ENCODE data around the gene HMGB4. TPM values are rescaled to one million over a fixed set of nuclear protein-coding genes. Genes with fewer than 3 reads are reported as not detected.

The HMGB4 gene
- total and polyA plus RNA-seq, 2 of the 4 experiments (the other 2 are of a cell fraction), result not detected

DNA sequence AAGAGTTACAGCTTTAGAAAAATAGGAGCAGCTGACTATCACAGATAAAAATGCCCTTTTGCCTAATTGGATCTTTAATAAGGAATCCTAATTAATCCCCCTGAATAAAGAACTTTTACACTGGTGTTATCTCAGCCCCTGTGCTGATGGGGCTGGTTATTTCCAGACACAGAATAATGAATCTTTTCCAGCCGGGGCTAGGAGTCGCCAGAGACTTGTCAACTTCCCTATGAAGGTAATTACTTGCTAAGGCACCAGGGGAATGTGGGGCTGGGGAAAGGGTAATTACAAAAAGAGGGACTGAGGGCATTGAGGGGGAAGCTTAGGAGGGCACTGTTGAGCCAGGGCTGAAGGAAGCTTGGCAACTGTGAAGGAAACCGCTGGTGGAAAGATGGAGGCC, 34.5 kb downstream of the HMGB4 start:
- DNase-seq, result no peak
- TF ChIP-seq FOS (IDR thresholded peaks at IDR 0.05; ENCODE audit: low read depth, low read length), result no peak
- no peak for TF ChIP-seq POLR2A (IDR thresholded peaks at IDR 0.05; ENCODE audit: low read depth, low read length)
- no peak for TF ChIP-seq MAFK (IDR thresholded peaks at IDR 0.05; ENCODE audit: low read depth, low read length)
- no peak for TF ChIP-seq CEBPB (IDR thresholded peaks at IDR 0.05; ENCODE audit: low read depth, low read length)
- no peak for TF ChIP-seq BHLHE40 (IDR thresholded peaks at IDR 0.05; ENCODE audit: low read depth, low read length)
- TF ChIP-seq MXI1 (IDR thresholded peaks at IDR 0.05; ENCODE audit: borderline replicate concordance, low read depth, low read length), result no peak
- TF ChIP-seq RFX5 (IDR thresholded peaks at IDR 0.05; ENCODE audit: low read depth, low read length), result no peak
- no peak for TF ChIP-seq CHD1 (IDR thresholded peaks at IDR 0.05; ENCODE audit: low read depth, low read length)
- no peak for TF ChIP-seq RCOR1 (IDR thresholded peaks at IDR 0.05; ENCODE audit: insufficient replicate concordance, low read length)
- no peak for TF ChIP-seq SMC3 (IDR thresholded peaks at IDR 0.05; ENCODE audit: low read depth, low read length)
- TF ChIP-seq NFE2L2 (IDR thresholded peaks at IDR 0.05; ENCODE audit: low read depth, low read length), result no peak
- TF ChIP-seq, protein P1, sequence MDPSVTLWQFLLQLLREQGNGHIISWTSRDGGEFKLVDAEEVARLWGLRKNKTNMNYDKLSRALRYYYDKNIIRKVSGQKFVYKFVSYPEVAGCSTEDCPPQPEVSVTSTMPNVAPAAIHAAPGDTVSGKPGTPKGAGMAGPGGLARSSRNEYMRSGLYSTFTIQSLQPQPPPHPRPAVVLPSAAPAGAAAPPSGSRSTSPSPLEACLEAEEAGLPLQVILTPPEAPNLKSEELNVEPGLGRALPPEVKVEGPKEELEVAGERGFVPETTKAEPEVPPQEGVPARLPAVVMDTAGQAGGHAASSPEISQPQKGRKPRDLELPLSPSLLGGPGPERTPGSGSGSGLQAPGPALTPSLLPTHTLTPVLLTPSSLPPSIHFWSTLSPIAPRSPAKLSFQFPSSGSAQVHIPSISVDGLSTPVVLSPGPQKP (IDR thresholded peaks at IDR 0.05; ENCODE audit: borderline replicate concordance, low read depth, low read length), result no peak
- TF ChIP-seq, protein P2, sequence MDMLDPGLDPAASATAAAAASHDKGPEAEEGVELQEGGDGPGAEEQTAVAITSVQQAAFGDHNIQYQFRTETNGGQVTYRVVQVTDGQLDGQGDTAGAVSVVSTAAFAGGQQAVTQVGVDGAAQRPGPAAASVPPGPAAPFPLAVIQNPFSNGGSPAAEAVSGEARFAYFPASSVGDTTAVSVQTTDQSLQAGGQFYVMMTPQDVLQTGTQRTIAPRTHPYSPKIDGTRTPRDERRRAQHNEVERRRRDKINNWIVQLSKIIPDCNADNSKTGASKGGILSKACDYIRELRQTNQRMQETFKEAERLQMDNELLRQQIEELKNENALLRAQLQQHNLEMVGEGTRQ (IDR thresholded peaks at IDR 0.05; ENCODE audit: low read depth, low read length), result no peak
- no peak for TF ChIP-seq RAD21 (IDR thresholded peaks at IDR 0.05; ENCODE audit: low read length)
- TF ChIP-seq, protein P3, sequence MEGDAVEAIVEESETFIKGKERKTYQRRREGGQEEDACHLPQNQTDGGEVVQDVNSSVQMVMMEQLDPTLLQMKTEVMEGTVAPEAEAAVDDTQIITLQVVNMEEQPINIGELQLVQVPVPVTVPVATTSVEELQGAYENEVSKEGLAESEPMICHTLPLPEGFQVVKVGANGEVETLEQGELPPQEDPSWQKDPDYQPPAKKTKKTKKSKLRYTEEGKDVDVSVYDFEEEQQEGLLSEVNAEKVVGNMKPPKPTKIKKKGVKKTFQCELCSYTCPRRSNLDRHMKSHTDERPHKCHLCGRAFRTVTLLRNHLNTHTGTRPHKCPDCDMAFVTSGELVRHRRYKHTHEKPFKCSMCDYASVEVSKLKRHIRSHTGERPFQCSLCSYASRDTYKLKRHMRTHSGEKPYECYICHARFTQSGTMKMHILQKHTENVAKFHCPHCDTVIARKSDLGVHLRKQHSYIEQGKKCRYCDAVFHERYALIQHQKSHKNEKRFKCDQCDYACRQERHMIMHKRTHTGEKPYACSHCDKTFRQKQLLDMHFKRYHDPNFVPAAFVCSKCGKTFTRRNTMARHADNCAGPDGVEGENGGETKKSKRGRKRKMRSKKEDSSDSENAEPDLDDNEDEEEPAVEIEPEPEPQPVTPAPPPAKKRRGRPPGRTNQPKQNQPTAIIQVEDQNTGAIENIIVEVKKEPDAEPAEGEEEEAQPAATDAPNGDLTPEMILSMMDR (conservative IDR thresholded peaks at IDR 0.05; ENCODE audit: low read depth, low read length), result no peak

More for the DNA sequence above, 34.5 kb downstream of the HMGB4 start:
- in situ Hi-C loops (cut with MboI; ENCODE audit: low sequenced_read_pairs) (no loop called here), dilution Hi-C loops (cut with HindIII; ENCODE audit: low sequenced_read_pairs, unreplicated experiment) (no loop called here), intact Hi-C loops (cut with micrococcal nuclease) (no loop called here)
- H2BK5ac ChIP-seq (ENCODE audit: low read depth, low read length, poor library complexity, severe bottlenecking), result no peak overlapping the region
- no TSS peak for BruUV-seq (replicated peaks)
- ChIA-PET CTCF (no interaction called here), POLR2A (ENCODE audit: unreplicated experiment) (no interaction called here)
- H4K20me1 ChIP-seq (ENCODE audit: insufficient read depth, low read length), result no peaks in the 10 kb centered on the region
- no peak overlapping the region for H3K9ac ChIP-seq (ENCODE audit: low read depth, low read length)
- no peak overlapping the region for H4K91ac ChIP-seq (ENCODE audit: insufficient read depth, low read depth, low read length)
- no peak overlapping the region for H3K14ac ChIP-seq (replicated peaks; ENCODE audit: low read depth, low read length)
- H3K27ac ChIP-seq (ENCODE audit: insufficient read depth, low read length), result no peak overlapping the region
- H3K36me3 ChIP-seq (ENCODE audit: control insufficient read depth, insufficient read depth, low read length), result no peaks in the 10 kb centered on the region
- no peak overlapping the region for H3K18ac ChIP-seq (ENCODE audit: low read depth, low read length)
- no peaks in the 10 kb centered on the region for H3K79me1 ChIP-seq (ENCODE audit: low read depth in 1 of 2, low read length in 2 of 2)
- no peak overlapping the region for H2BK120ac ChIP-seq (ENCODE audit: low read depth, low read length)
- no peaks in the 10 kb centered on the region for H3K27me3 ChIP-seq (ENCODE audit: control insufficient read depth, insufficient read depth, low read length)
- no peak overlapping the region for H3K4ac ChIP-seq (ENCODE audit: low read depth, low read length)
- no peak overlapping the region for H4K8ac ChIP-seq (ENCODE audit: low read depth in 2 of 2, low read length in 2 of 2)
- no peak overlapping the region for H2AFZ ChIP-seq (replicated peaks; ENCODE audit: low read length, poor library complexity)
- no peak overlapping the region for H4K5ac ChIP-seq (ENCODE audit: low read depth, low read length)
- H2BK20ac ChIP-seq (ENCODE audit: low read depth, low read length), result no peak overlapping the region
- H3K9me3 ChIP-seq (ENCODE audit: control insufficient read depth, insufficient read depth, low read length), result peaks cover 42% of the 10 kb centered on the region
- H3K4me1 ChIP-seq (ENCODE audit: control insufficient read depth, insufficient read depth, low read length), result no peaks in the 10 kb centered on the region; the same call in 1 of the 2 replicates
- no peak overlapping the region for H2BK15ac ChIP-seq (ENCODE audit: low read depth, low read length)
- H3K9me1 ChIP-seq (ENCODE audit: insufficient read depth, low read length), result no peaks in the 10 kb centered on the region
- H2AK9ac ChIP-seq (replicated peaks; ENCODE audit: low read depth, low read length, poor library complexity), result no peak overlapping the region
- no peak overlapping the region for H3K23ac ChIP-seq (ENCODE audit: low read depth, low read length)
- H3K4me2 ChIP-seq (ENCODE audit: low read depth, low read length), result no peak overlapping the region
- no peak overlapping the region for H3K4me3 ChIP-seq (ENCODE audit: insufficient read depth, low read depth, low read length)
- WGBS, 2 experiments (ENCODE audit: extremely low coverage in 2 of 2, insufficient read length in 1 of 2), result no CpG with 5 or more reads among the region's 3 CpGs
- no peak overlapping the region for H3K56ac ChIP-seq (ENCODE audit: extremely low read depth, insufficient read depth, low read length)
- H2AK5ac ChIP-seq (ENCODE audit: low read depth, low read length), result no peak overlapping the region
- ATAC-seq (ENCODE audit: low read depth), result no peak
